ENCODE results near the gene STARD9. TPM values are rescaled to one million over a fixed set of nuclear protein-coding genes. Genes with fewer than 3 reads are reported as not detected.

The STARD9 gene
- total RNA-seq, 1 donor from 2014 or later = 5.1 TPM

Other genes starting within 250 kb of the STARD9 start
- gene CAPN3, start 216.1 kb upstream of the STARD9 start, total RNA-seq = 1.1 TPM
- 52.4 TPM for gene ZNF106, start 84.5 kb upstream of the STARD9 start, total RNA-seq
- gene SNAP23, start 80.0 kb upstream of the STARD9 start, total RNA-seq = 26.4 TPM
- 16.2 TPM for gene LRRC57, start 26.8 kb upstream of the STARD9 start, total RNA-seq
- gene HAUS2, start 26.8 kb upstream of the STARD9 start, total RNA-seq = 54.6 TPM
- gene CDAN1, start 161.5 kb downstream of the STARD9 start, total RNA-seq = 10.9 TPM

Data from occipital lobe (tissue), 1 donor.